CD4-positive, alpha-beta T cell treated with Interleukin-12 subunit alpha and Interleukin-12 subunit beta, for 1 hour (primary cell): ENCODE results near the gene CFAP100.

Experiments
- DNase-seq: peaks from one replicate; pipeline ENCODE4 v3.0.0-alpha.2; 2020

Gene CFAP100

DNA sequence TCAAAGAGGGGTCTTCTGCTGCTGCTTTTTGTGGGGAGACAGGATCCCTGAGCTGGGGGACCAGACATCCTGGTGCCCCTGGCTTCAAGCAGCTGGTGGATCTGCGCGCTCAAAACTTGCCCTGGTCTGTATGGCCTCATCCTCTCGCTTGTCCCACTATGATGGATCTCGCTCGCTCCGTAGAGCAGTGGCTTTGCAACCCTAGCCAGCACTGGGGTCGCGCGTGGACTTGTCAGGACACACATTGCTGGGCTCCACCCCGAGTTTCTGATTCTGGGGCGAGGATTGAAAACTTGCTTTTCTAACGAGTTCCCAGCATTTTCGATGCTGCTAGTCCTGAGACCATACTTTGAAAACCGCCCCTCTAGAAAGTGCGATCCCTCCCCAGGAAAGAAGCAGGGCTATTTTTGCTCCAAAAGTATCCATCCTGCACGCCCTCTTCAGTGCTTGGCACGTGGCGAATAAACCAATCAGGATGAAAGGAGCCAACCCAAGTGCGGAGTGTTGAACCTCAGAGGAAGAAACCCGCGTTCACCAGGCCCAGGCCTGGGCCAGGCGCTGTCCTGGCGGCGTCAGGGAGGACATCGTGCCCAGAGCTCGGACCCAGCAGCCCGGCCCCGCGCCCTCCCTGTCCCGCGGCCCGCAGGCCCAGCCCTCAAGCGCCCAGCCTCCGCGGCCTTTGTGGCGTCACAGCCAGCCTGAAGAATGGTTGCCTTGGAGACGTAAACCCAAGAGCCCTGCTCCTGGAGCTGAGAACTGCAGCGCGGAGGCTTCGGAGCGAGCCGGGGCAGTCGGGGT, at the start of gene CFAP100:
TSS of gene CFAP100 (plus strand) at position 731 of the 798 bp plus-strand sequence. CDS start 1,092 bp downstream, outside the sequence.
- DNase-seq = no peak

- DNase-seq = no peak
Measured at GRCh38 chr3:126345231-126345630, 49.5 kb upstream of the CFAP100 start.

DNA sequence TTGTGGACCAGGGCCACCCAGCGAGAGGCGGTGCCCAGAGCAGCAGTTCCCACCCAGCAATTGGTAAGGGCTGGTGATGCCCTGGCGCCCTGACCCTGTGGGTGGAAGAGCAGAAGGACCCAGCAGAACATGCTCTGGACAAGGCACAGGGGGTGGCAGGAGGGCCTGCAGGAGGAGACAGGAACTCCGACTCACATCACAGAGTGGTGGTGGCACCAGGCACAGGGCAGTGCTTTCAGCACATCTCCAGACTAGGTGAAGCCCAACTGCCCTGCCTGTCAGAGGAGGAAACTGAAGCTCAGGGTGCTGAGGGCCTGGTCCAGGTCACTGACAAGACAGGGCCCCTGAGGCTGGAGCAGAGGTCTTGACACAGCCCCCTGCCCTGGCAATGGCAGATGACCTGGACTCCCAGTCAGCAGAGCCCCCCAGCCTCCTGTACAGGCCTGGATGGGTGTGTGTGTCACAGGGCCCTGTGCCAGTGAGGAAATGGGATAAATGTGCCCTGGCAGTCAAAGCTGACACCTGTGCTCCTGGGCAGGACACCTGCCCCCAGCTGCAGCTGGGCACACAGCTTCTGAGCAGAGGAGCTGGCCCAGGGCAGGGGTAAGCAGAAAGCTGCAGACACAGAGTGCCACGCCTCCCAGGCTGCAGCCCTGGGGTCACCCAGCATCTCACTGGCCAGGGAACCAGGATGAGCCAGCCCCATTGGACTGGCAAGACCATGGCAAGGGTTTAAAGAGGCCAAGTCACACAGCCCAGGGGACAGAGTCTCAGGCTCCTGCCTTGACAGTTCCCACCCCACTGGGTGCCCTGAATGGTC, 48.9 kb upstream of the CFAP100 start:
- no peak for DNase-seq

- DNase-seq = no peak
Measured at GRCh38 chr3:126346466-126346865, 48.2 kb upstream of the CFAP100 start.

GRCh38 chr3:126347543-126348161, 47.1 kb upstream of the CFAP100 start:
- no peak for DNase-seq

- no peak for DNase-seq
Measured at GRCh38 chr3:126348308-126348920, 46.3 kb upstream of the CFAP100 start.

- no peak for DNase-seq
Measured at GRCh38 chr3:126349071-126349470, 45.6 kb upstream of the CFAP100 start.

- no peak for DNase-seq
Measured at GRCh38 chr3:126349611-126350501, 44.9 kb upstream of the CFAP100 start.

- no peak for DNase-seq
Measured at GRCh38 chr3:126350502-126351085, 44.1 kb upstream of the CFAP100 start.

DNA sequence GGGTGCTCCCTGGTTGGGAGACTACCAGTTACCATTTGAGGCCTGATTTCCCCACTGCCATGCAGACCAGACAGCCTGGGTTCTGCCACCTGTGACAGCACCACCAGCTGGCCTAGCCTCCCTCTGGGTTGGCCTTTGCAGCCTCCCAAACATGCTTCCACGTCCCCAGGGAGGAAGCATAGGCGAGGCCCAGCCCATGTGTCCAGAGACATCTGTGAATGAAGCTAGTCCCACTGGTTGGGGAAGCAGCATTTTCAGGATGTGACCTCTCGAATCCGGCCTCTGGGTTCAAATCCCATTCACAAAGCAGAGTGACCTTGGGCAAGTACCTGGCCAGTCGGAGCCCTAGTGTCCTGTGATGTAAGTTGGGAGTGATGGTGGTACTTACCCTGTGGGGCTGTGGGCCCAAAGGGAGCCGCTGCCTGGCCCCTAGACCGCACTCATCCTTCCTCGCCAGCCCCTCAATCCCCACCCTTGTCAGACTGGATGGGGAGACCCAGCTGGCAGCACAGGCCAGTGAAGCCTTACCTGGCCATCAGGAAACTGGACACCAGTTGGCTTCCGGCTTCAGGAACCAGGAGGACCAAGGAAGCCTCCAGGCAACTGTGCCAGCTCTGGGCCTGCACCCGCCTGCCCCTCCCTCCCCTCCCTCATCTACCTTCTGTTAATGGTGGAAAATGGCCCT, 43.5 kb upstream of the CFAP100 start:
- DNase-seq = no peak

GRCh38 chr3:126351771-126352475, 42.8 kb upstream of the CFAP100 start:
- no peak for DNase-seq

DNA sequence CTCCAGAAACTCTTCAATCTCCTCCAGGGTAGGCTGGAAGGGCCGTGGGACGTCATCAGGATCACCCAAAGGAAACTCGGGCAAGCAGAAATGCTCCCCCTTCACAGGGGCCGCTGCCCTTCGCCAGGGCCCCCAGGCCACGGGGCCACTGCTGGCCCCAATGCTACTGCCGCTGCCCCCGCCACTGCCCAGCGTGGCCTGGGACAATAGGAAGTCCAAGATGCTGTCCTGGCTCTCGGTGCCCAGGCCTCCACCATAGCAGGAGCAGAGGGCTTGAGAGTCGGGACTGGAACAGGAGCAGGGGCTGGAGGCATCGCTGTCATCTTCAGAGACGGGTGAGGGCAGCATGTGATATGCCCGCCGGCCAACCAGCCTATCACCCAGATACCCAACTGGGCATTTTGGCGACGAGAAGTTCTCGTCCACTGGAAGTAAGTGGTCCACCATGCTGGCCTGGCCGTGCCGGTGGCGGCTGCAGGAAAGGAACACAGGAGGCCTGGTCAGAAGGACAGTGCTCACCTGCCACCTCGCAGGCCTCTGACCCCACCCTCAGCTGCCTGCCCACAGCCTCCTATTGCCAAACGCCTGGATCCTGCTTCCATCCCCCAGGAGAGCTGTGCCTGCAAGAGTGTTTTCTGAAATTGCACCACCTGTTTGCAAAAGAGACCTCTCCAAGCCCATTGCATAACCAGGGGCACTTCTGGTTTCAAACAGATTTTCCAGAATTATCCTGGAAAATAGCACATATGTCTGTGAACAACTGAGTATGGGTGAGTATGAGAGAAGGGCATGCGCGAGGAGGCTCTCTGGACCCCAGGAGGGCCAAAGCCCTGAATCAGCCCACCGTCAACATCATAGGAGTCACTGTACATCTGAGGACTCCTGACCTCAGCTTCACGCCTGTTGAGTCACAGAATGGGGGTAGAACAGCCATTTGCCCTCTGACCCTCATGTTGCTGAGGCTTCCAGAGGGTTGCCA, 41.9 kb upstream of the CFAP100 start:
- DNase-seq = no peak

- DNase-seq = no peak
Measured at GRCh38 chr3:126353694-126354321, 40.9 kb upstream of the CFAP100 start.

- DNase-seq = no peak
Measured at GRCh38 chr3:126354776-126355175, 39.9 kb upstream of the CFAP100 start.

- no peak for DNase-seq
Measured at GRCh38 chr3:126355251-126355650, 39.5 kb upstream of the CFAP100 start.

GRCh38 chr3:126355777-126356372, 38.8 kb upstream of the CFAP100 start:
- no peak for DNase-seq

GRCh38 chr3:126356373-126357264, 38.1 kb upstream of the CFAP100 start:
- peak; percentile 16 for DNase-seq
